ENCODE data around the gene GOLGA1.

The GOLGA1 gene

GRCh38 chr9:124857533-124858162 is 83.2 kb downstream of the GOLGA1 start:
- no peak for DNase-seq (ENCODE audit: low read depth)
- no peak overlapping the region for H3K4me3 ChIP-seq (ENCODE audit: control insufficient read depth, low read depth, low read length)
- TF ChIP-seq CTCF (IDR thresholded peaks at IDR 0.05; ENCODE audit: control insufficient read depth, insufficient read depth, low read depth, low read length, missing control alignments): no peak

- peak; percentile 49 for TF ChIP-seq CTCF (IDR thresholded peaks at IDR 0.05; ENCODE audit: control insufficient read depth, insufficient read depth, low read depth, low read length, missing control alignments)
- H3K4me3 ChIP-seq (ENCODE audit: control insufficient read depth, low read depth, low read length): no peak overlapping the region
- DNase-seq (ENCODE audit: low read depth): no peak
Measured at GRCh38 chr9:124855944-124856765, 84.7 kb downstream of the GOLGA1 start.

GRCh38 chr9:124855566-124855943 is 85.3 kb downstream of the GOLGA1 start:
- no peak for DNase-seq (ENCODE audit: low read depth)
- H3K4me3 ChIP-seq (ENCODE audit: control insufficient read depth, low read depth, low read length): no peak overlapping the region
- TF ChIP-seq CTCF (IDR thresholded peaks at IDR 0.05; ENCODE audit: control insufficient read depth, insufficient read depth, low read depth, low read length, missing control alignments): no peak

DNA sequence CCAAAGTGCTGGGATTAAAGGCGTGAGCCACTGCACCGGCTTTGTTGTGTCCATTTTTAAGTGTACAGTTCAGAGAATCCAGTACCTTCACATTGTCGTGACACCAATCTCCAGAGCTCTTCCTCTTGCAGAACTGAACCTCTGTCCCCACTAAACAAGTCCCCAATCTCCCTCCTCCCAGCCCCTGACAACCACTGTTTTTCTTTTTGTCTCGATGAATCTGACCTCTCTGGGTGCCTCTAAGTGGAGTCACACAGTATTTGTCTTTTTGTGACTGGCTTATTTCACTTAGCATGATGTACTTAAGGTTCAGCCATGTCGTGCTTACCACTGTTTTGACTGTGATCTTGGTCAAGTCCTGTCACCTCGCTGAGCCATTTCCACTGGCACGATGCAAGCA is 86.1 kb downstream of the GOLGA1 start:
- DNase-seq (ENCODE audit: low read depth): no peak
- H3K4me3 ChIP-seq (ENCODE audit: control insufficient read depth, low read depth, low read length): no peak overlapping the region
- TF ChIP-seq CTCF (IDR thresholded peaks at IDR 0.05; ENCODE audit: control insufficient read depth, insufficient read depth, low read depth, low read length, missing control alignments): no peak

- no peak overlapping the region for H3K4me3 ChIP-seq (ENCODE audit: control insufficient read depth, low read depth, low read length)
- no peak for TF ChIP-seq CTCF (IDR thresholded peaks at IDR 0.05; ENCODE audit: control insufficient read depth, insufficient read depth, low read depth, low read length, missing control alignments)
- DNase-seq (ENCODE audit: low read depth): no peak
Measured at GRCh38 chr9:124854161-124854560, 86.7 kb downstream of the GOLGA1 start.

DNA sequence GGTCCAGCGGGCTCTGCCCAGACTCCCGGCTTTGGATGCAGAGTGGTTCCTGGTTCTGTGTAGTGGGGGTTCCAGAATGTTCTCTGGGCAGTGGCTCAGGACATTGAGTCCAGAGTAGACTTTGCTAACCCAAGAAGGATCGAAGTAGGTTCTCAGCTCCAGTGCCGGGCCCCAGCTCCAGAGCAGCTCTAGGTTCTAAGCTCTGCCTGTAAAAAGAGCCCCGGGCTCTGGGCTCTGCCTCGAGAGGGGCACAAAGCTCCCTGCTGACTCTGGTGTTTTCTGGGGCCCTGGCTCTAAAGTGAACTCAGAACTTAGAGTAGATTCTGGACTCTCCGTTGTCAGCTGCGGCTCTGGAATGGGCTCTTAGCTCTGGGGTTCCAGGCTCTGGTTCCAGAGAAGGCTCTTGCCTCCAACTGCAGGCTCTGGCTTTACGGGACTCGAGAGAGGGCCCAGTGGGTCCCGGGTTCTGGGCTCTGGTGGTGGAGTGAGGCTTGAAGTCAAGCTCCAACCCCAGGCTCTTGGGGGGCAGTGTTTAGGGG is 87.2 kb downstream of the GOLGA1 start:
- no peak for TF ChIP-seq CTCF (IDR thresholded peaks at IDR 0.05; ENCODE audit: control insufficient read depth, insufficient read depth, low read depth, low read length, missing control alignments)
- H3K4me3 ChIP-seq (ENCODE audit: control insufficient read depth, low read depth, low read length): peak overlapping the region; percentile 37

More for the DNA sequence above, 87.2 kb downstream of the GOLGA1 start:
- DNase-seq (ENCODE audit: low read depth): no peak
